SKM-1 treated with dmso at 0.1 percent for 144 hours (cell line): ENCODE results near the gene PRKX.
"Not testable (repeated sequence)": the region's sequence is repeated elsewhere in the genome, so short reads cannot be mapped to it uniquely, and the experiment has no call there.

Experiments
- DNase-seq: peaks from one replicate; lab custom pipeline; 2025; ENCODE audit not compliant: unreplicated experiment; lab: John Stamatoyannopoulos, UW

Gene PRKX

GRCh38 chrX:3585719-3586118, 127.7 kb downstream of the PRKX start:
- no peak for DNase-seq

GRCh38 chrX:3584415-3584996, 128.9 kb downstream of the PRKX start:
- DNase-seq, result no peak

GRCh38 chrX:3582451-3582850, 131.0 kb downstream of the PRKX start:
- DNase-seq, result no peak

GRCh38 chrX:3581609-3582108, 131.8 kb downstream of the PRKX start:
- DNase-seq, result no peak

- DNase-seq, result no peak
These were observed 135.9 kb downstream of the PRKX start for GRCh38 chrX:3577551-3577950.

GRCh38 chrX:3576886-3577501, 136.5 kb downstream of the PRKX start:
- DNase-seq, result no peak

GRCh38 chrX:3567686-3568085, 145.8 kb downstream of the PRKX start:
- DNase-seq, result no peak

GRCh38 chrX:3563451-3563850, 150.0 kb downstream of the PRKX start:
- no peak for DNase-seq

GRCh38 chrX:3560010-3560409, 153.4 kb downstream of the PRKX start:
- DNase-seq, result not testable (repeated sequence)
